ENCODE results near the gene RAP1GDS1.
"Not testable (repeated sequence)": the region's sequence is repeated elsewhere in the genome, so short reads cannot be mapped to it uniquely, and the experiment has no call there.

Gene RAP1GDS1

GRCh38 chr4:98319021-98319420 lies 57.8 kb downstream of the RAP1GDS1 start:
- Histone ChIP-seq H3K36me3 (ENCODE audit: insufficient read depth) (no peaks in the 10 kb centered on the region; the same call in 1 of the 2 replicates), H3K27me3 (ENCODE audit: insufficient read depth, low read depth) (no peaks in the 10 kb centered on the region), H4K20me1 (ENCODE audit: insufficient read depth) (no peaks in the 10 kb centered on the region), H3K27ac (no peak overlapping the region), H3K4me1 (ENCODE audit: low read depth, poor library complexity, severe bottlenecking) (no peaks in the 10 kb centered on the region), H3K79me2 (ENCODE audit: insufficient read depth, low read depth) (no peaks in the 10 kb centered on the region), H3K4me2 (no peak overlapping the region), H3K4me3 (IDR thresholded peaks at IDR 0.05; ENCODE audit: insufficient read depth, low read depth, low read length) (no peak overlapping the region), H3K9ac (no peak overlapping the region), H2AFZ (ENCODE audit: low read depth) (no peak overlapping the region)
- no peak for TF ChIP-seq CTCF (conservative IDR thresholded peaks at IDR 0.05; ENCODE audit: low read depth, low read length)

- Histone ChIP-seq H3K4me2 (no peak overlapping the region), H3K36me3 (ENCODE audit: insufficient read depth) (no peaks in the 10 kb centered on the region), H4K20me1 (ENCODE audit: insufficient read depth) (no peaks in the 10 kb centered on the region; the same call in 1 of the 2 replicates), H3K27me3 (ENCODE audit: insufficient read depth, low read depth) (no peaks in the 10 kb centered on the region), H3K27ac (no peak overlapping the region), H3K9ac (no peak overlapping the region), H3K4me3 (IDR thresholded peaks at IDR 0.05; ENCODE audit: insufficient read depth, low read depth, low read length) (no peak overlapping the region), H3K4me1 (ENCODE audit: low read depth, poor library complexity, severe bottlenecking) (no peaks in the 10 kb centered on the region), H2AFZ (ENCODE audit: low read depth) (no peak overlapping the region), H3K79me2 (ENCODE audit: insufficient read depth, low read depth) (no peaks in the 10 kb centered on the region)
- no peak for TF ChIP-seq CTCF (conservative IDR thresholded peaks at IDR 0.05; ENCODE audit: low read depth, low read length)
Observed at GRCh38 chr4:98326168-98326567, 65.0 kb downstream of the RAP1GDS1 start.

DNA sequence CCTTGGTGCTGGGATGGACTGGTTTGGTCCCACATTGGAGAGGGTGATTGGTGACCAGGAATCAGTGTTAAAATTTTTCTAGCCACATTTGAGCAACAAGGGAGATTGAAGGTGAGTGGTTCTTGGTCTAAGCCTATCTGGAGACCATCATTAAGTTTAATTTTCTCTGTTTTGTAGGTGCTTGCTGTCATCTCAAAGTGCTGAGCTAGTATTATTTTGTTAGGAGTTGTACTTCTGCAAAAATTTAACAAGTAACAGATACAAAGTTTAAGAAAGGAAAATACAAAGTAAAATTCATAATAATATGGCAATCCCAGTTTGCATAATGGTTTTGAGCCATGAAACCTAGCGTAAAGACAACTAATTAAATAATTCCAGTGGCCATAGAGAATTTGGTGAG lies 66.5 kb downstream of the RAP1GDS1 start:
- H3K4me2 ChIP-seq: no peak overlapping the region
- H4K20me1 ChIP-seq (ENCODE audit: insufficient read depth): no peaks in the 10 kb centered on the region; the same call in 1 of the 2 replicates
- H3K4me3 ChIP-seq (IDR thresholded peaks at IDR 0.05; ENCODE audit: insufficient read depth, low read depth, low read length): no peak overlapping the region
- H3K27ac ChIP-seq: no peak overlapping the region
- TF ChIP-seq CTCF (conservative IDR thresholded peaks at IDR 0.05; ENCODE audit: low read depth, low read length): no peak
- no peaks in the 10 kb centered on the region for H3K36me3 ChIP-seq (ENCODE audit: insufficient read depth)
- H3K27me3 ChIP-seq (ENCODE audit: insufficient read depth, low read depth): no peaks in the 10 kb centered on the region
- H3K9ac ChIP-seq: no peak overlapping the region
- H3K4me1 ChIP-seq (ENCODE audit: low read depth, poor library complexity, severe bottlenecking): no peaks in the 10 kb centered on the region
- no peaks in the 10 kb centered on the region for H3K79me2 ChIP-seq (ENCODE audit: insufficient read depth, low read depth)
- no peak overlapping the region for H2AFZ ChIP-seq (ENCODE audit: low read depth)

GRCh38 chr4:98329879-98330640 lies 68.9 kb downstream of the RAP1GDS1 start:
- not testable (repeated sequence) for H3K9ac ChIP-seq; H3K4me2 ChIP-seq; H3K36me3 ChIP-seq (ENCODE audit: insufficient read depth); H3K79me2 ChIP-seq (ENCODE audit: insufficient read depth, low read depth); H3K4me1 ChIP-seq (ENCODE audit: low read depth, poor library complexity, severe bottlenecking); H3K4me3 ChIP-seq (IDR thresholded peaks at IDR 0.05; ENCODE audit: insufficient read depth, low read depth, low read length); H4K20me1 ChIP-seq (ENCODE audit: insufficient read depth); H3K27me3 ChIP-seq (ENCODE audit: insufficient read depth, low read depth); H2AFZ ChIP-seq (ENCODE audit: low read depth); H3K27ac ChIP-seq

DNA sequence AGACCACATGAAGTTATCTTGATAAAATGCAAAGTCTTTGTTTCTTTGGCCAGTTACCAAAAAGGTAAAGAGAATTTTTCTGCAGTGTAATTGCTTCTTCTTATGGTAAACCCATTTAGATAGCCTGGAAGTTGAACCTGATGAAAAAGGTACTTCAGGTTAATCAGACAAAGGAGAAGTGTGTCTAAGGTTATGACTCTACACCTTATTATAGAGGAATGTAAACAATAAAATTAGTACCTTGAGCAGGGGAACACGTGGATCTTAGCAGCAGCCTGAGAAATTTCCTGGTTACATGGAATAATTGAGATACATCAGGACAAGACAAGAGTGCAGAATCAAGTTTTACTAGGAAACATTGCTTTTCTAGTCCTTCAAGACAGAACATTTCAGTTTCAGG lies 70.8 kb downstream of the RAP1GDS1 start:
- no peaks in the 10 kb centered on the region for H3K4me1 ChIP-seq (ENCODE audit: low read depth, poor library complexity, severe bottlenecking)
- no peak overlapping the region for H3K9ac ChIP-seq
- no peaks in the 10 kb centered on the region for H4K20me1 ChIP-seq (ENCODE audit: insufficient read depth)
- no peak overlapping the region for H3K4me3 ChIP-seq (IDR thresholded peaks at IDR 0.05; ENCODE audit: insufficient read depth, low read depth, low read length)
- no peak overlapping the region for H3K4me2 ChIP-seq
- H3K36me3 ChIP-seq (ENCODE audit: insufficient read depth): no peaks in the 10 kb centered on the region
- H2AFZ ChIP-seq (ENCODE audit: low read depth): no peak overlapping the region
- TF ChIP-seq CTCF (conservative IDR thresholded peaks at IDR 0.05; ENCODE audit: low read depth, low read length): no peak
- no peaks in the 10 kb centered on the region for H3K79me2 ChIP-seq (ENCODE audit: insufficient read depth, low read depth)
- H3K27me3 ChIP-seq (ENCODE audit: insufficient read depth, low read depth): no peaks in the 10 kb centered on the region
- H3K27ac ChIP-seq: no peak overlapping the region

Measured in KMS-11 (cell line).